ENCODE results near the gene PROX1.

DNA sequence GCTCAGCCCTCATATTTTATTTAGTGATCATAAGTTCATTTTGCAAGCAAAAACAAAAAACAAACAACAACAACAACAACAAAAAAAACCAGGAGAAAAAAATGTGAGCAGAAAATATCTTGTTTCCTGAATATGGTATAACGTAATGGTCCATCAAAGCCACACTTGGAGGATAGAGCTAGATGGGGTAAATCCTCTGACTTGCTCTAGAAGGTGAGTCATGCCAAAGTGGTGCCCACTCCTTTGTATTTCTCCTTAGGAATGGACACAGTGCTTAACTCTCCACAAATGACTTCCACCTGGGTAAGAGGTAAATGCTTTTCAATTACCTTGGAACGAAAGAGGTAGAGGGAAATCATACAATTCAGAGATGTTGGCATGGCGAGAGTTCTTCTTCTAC is 20.6 kb downstream of the PROX1 start:
- TF ChIP-seq, protein P1, sequence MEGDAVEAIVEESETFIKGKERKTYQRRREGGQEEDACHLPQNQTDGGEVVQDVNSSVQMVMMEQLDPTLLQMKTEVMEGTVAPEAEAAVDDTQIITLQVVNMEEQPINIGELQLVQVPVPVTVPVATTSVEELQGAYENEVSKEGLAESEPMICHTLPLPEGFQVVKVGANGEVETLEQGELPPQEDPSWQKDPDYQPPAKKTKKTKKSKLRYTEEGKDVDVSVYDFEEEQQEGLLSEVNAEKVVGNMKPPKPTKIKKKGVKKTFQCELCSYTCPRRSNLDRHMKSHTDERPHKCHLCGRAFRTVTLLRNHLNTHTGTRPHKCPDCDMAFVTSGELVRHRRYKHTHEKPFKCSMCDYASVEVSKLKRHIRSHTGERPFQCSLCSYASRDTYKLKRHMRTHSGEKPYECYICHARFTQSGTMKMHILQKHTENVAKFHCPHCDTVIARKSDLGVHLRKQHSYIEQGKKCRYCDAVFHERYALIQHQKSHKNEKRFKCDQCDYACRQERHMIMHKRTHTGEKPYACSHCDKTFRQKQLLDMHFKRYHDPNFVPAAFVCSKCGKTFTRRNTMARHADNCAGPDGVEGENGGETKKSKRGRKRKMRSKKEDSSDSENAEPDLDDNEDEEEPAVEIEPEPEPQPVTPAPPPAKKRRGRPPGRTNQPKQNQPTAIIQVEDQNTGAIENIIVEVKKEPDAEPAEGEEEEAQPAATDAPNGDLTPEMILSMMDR (conservative IDR thresholded peaks at IDR 0.05; ENCODE audit: low read length): no peak
- TF ChIP-seq EZH2phosphoT487 (IDR thresholded peaks at IDR 0.05; ENCODE audit: borderline replicate concordance, low read depth, low read length): no peak

Measured in OCI-LY7 (cell line).